ENCODE data around the gene POMGNT1.
"Not testable (repeated sequence)": the region's sequence is repeated elsewhere in the genome, so short reads cannot be mapped to it uniquely, and the experiment has no call there.

POMGNT1 gene
- 29.2 to 50.7 reads per million in 2 donors for total RNA-seq

GRCh38 chr1:46197964-46198811 lies at the start of gene POMGNT1:
TSS of gene POMGNT1 (minus strand) at chr1:46198434. CDS start at chr1:46197821, 613 bp downstream.
- peak; percentile 66 for DNase-seq

DNA sequence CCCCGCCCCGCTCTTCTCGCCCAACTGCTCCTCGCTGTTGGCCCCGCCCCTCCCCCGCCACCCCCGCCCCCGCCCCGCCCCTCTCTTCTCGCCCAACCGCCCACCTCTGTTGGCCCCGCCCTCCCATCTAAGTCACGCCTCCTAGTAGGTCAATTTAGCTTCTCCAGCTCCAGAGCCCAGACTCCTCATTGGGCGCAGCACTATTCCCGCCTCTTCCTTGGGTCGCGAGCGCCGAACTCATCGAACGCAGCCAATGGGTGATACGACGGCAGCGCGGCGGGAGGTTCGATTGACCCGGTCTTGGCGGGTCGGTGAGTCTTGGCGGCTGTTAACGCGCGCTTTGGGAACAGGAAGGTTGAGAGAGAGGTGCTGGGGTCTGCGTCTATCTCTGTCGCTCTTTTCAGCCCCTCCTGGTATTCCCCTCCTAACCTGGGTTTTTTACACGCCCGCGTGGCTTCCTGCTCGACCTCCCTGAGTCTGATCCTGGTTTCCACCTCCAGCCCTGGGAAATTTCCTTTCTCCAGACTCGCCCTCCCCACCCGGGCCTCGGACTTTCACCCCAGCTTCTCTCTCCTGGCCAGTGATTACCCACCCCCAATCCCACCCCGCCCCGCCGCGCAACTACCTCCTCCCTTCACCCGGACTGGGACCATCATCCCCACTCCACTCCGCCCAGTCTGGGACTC lies 49.3 kb upstream of the POMGNT1 start, which contains the start of gene RAD54L:
RAD54L (plus strand) TSS at position 328 of the 686 bp plus-strand sequence. CDS start 643 bp downstream, outside the sequence.
- DNase-seq: peak; percentile 94

DNA sequence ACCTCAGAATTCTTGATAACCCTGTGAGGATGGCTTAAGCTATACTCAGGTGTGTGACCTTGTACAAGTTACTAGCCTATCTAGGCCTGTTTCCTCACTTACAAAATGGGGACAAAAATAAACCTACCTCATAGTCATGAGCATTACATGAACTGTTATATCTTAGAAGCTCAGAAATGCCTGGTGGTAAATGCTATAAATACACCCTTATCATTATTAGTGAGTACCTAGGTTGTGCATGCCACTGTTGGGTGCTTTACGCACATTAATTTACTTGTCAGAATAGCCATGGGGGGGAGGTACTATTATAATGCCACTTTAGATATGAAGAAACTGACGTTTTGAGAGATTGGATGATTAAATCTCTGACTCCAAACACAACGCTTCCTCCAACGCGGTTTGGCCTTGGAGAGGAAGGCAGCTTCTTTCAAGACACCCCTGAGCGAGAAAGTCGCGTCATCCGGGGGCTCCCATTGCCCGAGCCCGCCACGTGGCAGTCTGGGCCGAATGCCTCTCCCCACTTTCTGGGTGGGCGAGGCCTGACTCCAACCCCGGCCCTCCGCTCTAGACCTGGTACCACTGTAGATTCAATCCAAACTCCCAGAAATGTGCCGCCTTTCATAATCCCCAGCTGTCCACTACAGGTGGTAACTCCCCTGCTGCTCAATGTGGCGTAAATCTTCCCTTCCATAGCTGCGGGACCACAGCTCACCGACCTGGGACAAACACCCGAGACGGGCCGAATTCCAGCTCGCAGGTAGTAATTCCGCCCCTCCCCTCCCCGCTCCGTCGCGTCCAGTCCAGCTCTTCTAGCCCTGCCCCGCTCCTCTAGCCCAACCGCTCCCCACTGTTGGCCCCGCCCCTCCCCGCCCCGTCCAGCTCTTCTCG lies 48.6 kb upstream of the POMGNT1 start:
- DNase-seq: peak; percentile 32

- not testable (repeated sequence) for DNase-seq
Measured at GRCh38 chr1:46246136-46246535, 47.9 kb upstream of the POMGNT1 start.

- no peak for DNase-seq
Measured at GRCh38 chr1:46244656-46245371, 46.6 kb upstream of the POMGNT1 start.

GRCh38 chr1:46243831-46244230 lies 45.6 kb upstream of the POMGNT1 start:
- DNase-seq: not testable (repeated sequence)

- DNase-seq: no peak
Measured at GRCh38 chr1:46242918-46243317, 44.7 kb upstream of the POMGNT1 start.

GRCh38 chr1:46241733-46242132 lies 43.5 kb upstream of the POMGNT1 start:
- not testable (repeated sequence) for DNase-seq

DNA sequence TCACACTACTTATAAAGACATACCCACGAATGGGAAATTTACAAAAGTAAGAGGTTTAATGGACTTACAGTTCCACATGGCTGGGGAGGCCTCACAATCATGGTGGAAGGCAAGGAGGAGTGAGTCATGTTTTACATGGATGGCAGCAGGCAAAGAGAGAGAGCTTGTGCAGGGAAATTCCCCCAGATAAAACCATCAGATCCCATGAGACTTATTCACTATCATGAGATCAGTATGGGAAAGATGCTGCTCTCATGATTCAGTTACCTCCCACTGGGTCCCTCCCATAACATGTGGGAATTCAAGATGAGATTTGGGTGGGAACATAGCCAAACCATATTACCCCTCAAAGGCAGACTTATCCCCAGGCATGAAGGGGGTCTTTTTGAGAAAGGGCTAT lies 40.6 kb upstream of the POMGNT1 start:
- not testable (repeated sequence) for DNase-seq

- no peak for DNase-seq
Measured at GRCh38 chr1:46236882-46237281, 38.6 kb upstream of the POMGNT1 start.

- not testable (repeated sequence) for DNase-seq
Measured at GRCh38 chr1:46231231-46231630, 33.0 kb upstream of the POMGNT1 start.

GRCh38 chr1:46224966-46225365 lies 26.7 kb upstream of the POMGNT1 start:
- no peak for DNase-seq

DNA sequence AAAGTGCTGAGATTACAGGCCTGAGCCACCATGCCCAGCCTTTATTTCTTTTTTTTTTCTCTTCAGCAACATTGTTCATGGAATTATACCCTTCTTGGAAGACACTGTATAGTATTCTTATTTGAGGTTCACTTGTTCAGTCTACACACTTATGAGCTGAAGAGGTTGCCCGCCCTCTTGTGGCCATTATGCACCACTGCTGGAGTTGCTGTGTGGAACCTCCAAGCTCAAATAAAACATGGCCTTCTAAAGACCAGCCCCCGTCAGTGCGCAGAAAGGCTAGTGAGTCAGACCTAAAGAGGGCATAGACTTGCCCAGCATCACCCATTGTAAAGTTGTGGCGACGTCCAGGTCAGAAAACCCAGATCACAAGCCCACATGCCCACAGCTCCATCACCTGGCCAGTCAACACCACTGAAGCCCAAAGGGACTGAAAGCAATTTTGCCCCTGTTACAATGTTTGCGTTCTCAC lies 25.3 kb upstream of the POMGNT1 start:
- peak; percentile 31 for DNase-seq

DNA sequence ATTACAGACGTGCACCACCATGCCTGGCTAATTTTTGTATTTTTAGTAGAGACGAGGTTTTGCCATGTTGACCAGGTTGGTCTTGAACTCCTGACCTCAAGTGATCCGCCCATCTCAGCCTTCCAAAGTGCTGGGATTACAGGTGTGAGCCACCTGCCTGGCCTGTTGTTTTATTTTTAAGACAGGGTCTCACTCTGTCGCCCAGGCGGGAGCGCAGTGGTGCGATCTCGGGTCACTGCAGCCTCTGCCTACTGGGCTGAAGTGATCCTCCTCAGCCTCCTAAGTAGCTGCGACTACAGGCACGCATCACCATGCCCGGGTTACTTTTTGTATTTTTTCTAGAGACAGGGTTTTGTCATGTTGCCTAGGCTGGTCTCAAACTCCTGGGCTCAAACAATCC lies 24.8 kb upstream of the POMGNT1 start:
- not testable (repeated sequence) for DNase-seq

DNA sequence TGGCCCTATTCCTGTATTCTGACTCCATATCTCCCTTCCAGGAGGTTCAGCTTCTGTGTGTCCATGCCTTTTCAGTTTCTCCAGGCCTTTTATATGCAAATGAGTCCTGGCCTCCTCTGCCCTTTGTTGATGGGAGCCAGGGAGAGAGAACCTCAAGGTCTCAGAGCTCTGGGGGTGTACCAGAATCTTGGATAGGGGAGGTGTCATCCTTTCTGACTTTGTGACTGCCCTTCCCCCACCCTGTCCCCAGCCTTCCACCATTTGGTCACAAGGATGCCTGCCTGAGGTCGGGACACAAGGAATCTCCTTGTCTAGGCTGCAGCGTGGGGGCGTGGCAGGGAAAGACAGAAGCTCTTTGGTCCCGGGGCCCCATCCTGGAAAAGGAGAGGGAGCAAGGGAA lies 23.5 kb upstream of the POMGNT1 start:
- DNase-seq: no peak

GRCh38 chr1:46220808-46221207 lies 22.6 kb upstream of the POMGNT1 start:
- DNase-seq: no peak

DNA sequence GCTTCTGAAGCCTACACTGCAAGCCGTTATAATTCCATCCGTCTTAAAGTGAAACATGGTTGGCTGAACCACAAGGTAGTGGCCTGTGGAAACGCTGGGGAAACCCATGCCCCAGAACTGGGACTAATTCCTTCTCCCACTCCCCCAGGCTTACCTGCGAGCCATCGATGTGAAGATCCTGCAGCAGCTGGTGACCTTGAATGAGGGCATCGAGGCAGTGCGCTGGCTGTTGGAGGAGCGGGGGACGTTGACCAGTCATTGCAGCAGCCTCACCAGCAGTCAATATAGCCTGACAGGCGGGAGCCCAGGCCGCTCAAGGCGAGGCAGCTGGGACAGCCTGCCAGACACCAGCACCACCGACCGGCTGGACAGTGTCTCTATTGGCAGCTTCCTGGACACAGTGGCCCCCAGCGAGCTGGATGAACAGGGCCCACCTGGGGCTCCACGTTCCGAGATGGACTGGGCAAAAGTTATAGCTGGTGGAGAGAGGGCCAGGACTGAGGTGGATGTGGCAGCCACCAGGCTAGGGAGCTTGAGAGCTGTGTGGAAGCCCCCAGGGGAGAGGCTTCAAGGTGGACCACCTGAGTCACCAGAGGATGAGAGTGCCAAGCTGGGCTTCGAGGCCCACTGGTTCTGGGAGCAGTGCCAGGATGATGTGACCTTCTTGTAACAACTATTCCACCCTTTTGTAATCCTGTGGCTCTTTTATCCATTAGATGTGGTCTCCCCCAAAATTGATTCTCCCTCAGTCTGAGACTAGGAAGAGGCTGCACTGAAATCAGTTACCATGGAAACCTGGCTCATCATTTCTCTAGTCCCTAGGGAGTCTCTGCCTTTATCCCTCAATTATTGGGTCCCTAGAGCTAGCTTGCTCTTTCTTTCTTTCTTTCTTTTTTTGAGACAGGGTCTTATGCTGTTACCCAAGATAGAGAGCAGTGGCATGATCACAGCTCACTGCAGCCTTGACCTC lies 21.6 kb upstream of the POMGNT1 start:
- no peak for DNase-seq

DNA sequence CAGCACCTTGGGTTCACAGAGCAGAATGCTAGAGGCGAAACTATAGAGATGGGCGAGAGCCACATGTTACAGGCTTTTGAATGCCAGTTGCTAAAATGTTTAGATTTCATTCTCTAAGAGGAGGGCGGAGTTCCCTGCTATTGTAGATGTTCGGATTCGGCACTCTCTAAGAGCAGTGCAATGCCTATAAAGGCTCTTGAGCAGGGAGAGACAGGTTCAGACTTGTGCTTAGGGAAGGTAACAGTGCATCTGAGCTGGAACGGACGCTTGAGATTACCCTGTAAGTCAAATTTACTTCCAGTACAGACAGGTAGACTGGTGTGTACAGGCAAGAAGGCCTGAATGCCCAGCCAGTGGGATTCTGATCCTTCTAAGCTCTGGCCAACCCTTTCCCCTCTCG lies 20.2 kb upstream of the POMGNT1 start:
- DNase-seq: no peak

- DNase-seq: no peak
Measured at GRCh38 chr1:46215504-46215903, 17.3 kb upstream of the POMGNT1 start.

DNA sequence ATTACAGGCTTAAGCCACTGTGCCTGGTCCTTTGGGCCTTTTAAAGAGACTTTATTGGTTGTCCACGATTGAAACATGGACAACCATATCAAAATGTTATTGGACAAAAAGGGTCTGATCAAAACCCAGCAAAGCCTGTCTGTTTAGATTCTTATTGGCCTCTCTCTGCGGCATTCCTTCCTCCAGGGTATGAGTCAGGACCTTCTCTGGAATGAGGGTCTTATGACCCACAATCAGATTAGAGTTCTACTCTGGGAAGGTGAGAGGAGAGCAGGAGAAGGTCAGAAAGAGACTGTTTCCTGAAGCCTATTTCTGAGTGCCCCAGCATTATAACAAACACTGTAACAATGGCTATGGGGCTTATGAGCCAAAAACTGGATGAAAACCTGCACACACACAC lies 12.8 kb upstream of the POMGNT1 start:
- no peak for DNase-seq

- DNase-seq: no peak
Measured at GRCh38 chr1:46210561-46210960, 12.3 kb upstream of the POMGNT1 start.
